Measurements from ENCODE around the gene IGF2R.
"Not testable (repeated sequence)": the region's sequence is repeated elsewhere in the genome, so short reads cannot be mapped to it uniquely, and the experiment has no call there.

IGF2R gene

DNA sequence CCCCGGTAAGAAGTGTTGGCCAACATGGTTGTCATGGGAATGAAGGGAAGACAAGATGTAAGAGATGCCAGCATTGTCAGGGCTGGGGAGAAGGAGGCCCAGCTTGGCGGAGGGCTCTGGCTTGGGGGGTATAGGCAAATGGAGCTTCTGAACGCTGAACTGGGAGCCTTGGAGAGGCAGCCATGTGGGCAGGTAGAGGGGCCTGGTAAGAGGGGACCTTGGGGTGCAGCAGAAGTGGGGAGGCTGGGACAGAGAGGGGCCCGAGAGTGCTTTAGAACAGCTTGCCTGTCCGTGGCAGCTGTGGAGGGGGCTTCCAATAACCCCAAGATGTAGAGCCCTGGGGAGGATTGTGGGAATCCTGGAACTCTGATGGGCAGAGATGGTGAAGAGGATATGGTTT, 155.7 kb downstream of the IGF2R start:
- no peaks in the 10 kb centered on the region for H3K9me3 ChIP-seq (ENCODE audit: low read length)
- H3K9ac ChIP-seq (ENCODE audit: low read length) = no peak overlapping the region
- H3K36me3 ChIP-seq (ENCODE audit: insufficient read depth, low read length) = no peaks in the 10 kb centered on the region
- no peaks in the 10 kb centered on the region for H3K27me3 ChIP-seq (ENCODE audit: control insufficient read depth in 1 of 2, insufficient read depth in 2 of 2, low read length in 2 of 2)
- no peaks in the 10 kb centered on the region for H3K4me1 ChIP-seq (ENCODE audit: insufficient read depth, low read length)
- no peak overlapping the region for H3K4me3 ChIP-seq (ENCODE audit: low read depth in 1 of 2, low read length in 2 of 2)
- H3K27ac ChIP-seq (ENCODE audit: low read depth, low read length) = no peak overlapping the region

DNA sequence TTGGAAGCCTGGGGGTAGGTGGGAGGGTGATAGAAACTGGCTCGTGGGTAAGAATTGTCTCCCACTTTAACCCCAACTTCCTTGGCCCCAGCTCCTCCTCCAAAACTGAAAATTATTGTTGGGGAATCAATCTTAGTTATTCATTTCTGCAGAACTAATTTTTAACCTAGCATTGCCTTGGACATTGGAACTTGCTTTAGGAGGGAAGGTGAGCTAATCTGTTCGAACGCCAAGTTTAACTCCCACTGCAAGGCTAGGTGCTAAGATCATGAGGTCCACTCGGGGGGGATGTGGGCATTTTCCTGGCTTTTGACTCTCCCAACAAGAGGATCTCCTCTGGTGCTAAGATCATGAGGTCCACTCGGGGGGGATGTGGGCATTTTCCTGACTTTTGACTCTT, 156.2 kb downstream of the IGF2R start:
- H3K36me3 ChIP-seq (ENCODE audit: insufficient read depth, low read length); H3K27me3 ChIP-seq (ENCODE audit: control insufficient read depth in 1 of 2, insufficient read depth in 2 of 2, low read length in 2 of 2); H3K4me3 ChIP-seq (ENCODE audit: low read depth in 1 of 2, low read length in 2 of 2); H3K4me1 ChIP-seq (ENCODE audit: insufficient read depth, low read length); H3K9me3 ChIP-seq (ENCODE audit: low read length); H3K9ac ChIP-seq (ENCODE audit: low read length); H3K27ac ChIP-seq (ENCODE audit: low read depth, low read length): not testable (repeated sequence)

DNA sequence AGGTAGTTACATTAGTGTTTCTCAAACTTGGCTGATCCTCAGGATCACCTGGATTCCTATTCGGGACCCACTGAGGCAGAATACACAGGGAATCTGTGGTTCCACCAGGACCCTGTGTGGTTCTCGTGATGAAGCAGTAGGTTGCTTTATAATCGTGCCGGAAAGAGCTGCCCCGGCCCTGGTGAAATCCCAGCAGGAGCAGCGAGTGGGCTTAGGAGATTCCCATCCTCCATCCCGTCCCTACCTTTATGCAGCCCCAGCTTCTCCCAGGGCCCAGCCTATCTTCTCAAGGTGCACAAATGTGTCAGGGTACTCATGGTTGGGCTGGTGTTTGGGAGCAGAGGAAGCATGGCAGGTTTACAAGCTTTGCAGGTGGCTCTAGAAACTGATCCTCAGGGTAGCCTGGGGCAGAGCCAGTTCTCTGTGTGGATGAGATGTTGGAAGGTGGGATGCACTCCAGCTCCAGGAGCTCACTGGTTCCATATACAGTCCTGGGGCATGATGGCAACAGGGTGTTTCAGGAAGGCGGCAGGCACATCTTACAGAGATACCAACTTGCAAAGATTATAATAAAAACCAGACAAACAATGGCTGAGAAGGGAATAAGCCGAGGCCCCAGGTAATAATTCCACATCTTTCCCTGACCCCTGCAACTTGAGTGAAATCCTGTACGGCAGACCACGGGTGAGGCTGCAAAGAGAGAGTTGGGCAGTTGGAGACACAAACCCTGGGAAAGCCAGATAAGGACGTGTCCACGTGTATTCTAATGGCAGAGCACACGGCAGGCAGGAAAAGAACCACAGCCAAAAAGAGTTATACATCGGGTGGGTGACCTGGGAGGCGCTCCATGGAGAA, 158.6 kb downstream of the IGF2R start:
- Histone ChIP-seq H3K9ac (ENCODE audit: low read length) (no peak overlapping the region), H3K4me1 (ENCODE audit: insufficient read depth, low read length) (no peaks in the 10 kb centered on the region), H3K9me3 (ENCODE audit: low read length) (no peaks in the 10 kb centered on the region), H3K4me3 (ENCODE audit: low read depth in 1 of 2, low read length in 2 of 2) (no peak overlapping the region), H3K27me3 (ENCODE audit: control insufficient read depth in 1 of 2, insufficient read depth in 2 of 2, low read length in 2 of 2) (no peaks in the 10 kb centered on the region), H3K27ac (ENCODE audit: low read depth, low read length) (no peak overlapping the region), H3K36me3 (ENCODE audit: insufficient read depth, low read length) (no peaks in the 10 kb centered on the region)

GRCh38 chr6:160128125-160128683, 159.3 kb downstream of the IGF2R start:
- Histone ChIP-seq H3K27me3 (ENCODE audit: control insufficient read depth in 1 of 2, insufficient read depth in 2 of 2, low read length in 2 of 2) (no peaks in the 10 kb centered on the region), H3K4me1 (ENCODE audit: insufficient read depth, low read length) (no peaks in the 10 kb centered on the region), H3K9me3 (ENCODE audit: low read length) (no peaks in the 10 kb centered on the region), H3K9ac (ENCODE audit: low read length) (no peak overlapping the region), H3K4me3 (ENCODE audit: low read depth in 1 of 2, low read length in 2 of 2) (no peak overlapping the region), H3K36me3 (ENCODE audit: insufficient read depth, low read length) (no peaks in the 10 kb centered on the region), H3K27ac (ENCODE audit: low read depth, low read length) (no peak overlapping the region)

DNA sequence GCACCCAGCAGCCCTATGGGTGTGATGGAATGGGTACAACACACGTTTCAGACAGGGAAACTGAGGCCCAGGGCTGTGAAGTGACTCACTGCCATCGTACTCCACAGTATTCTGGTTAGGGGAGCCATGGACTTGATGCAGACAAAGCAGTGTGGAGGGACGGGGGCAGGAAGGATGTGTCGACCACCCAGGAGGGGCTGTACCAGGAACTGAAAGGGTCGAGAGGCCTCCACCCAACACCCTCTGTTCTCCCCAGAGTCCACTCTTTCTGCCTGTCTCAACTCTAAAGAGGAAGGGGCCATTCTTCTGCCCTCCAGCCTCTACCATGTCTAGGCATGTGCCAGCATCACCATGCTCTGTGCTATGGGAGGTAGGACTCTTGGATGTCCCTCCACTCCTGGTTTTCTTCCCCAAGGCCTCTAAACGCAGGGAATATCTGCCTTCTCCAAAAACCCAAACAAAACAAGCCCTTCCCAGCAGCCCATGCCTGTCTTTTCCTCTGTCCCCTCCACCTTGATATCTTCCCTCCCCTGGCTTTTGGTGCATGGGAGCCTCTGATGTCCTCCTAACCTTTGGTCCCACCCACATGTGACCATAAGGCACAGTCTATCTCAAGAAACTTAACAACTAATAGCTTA, 160.1 kb downstream of the IGF2R start:
- Histone ChIP-seq H3K27me3 (ENCODE audit: control insufficient read depth in 1 of 2, insufficient read depth in 2 of 2, low read length in 2 of 2) (no peaks in the 10 kb centered on the region), H3K9me3 (ENCODE audit: low read length) (no peaks in the 10 kb centered on the region), H3K4me3 (ENCODE audit: low read depth in 1 of 2, low read length in 2 of 2) (no peak overlapping the region), H3K4me1 (ENCODE audit: insufficient read depth, low read length) (no peaks in the 10 kb centered on the region), H3K9ac (ENCODE audit: low read length) (no peak overlapping the region), H3K36me3 (ENCODE audit: insufficient read depth, low read length) (no peaks in the 10 kb centered on the region), H3K27ac (ENCODE audit: low read depth, low read length) (no peak overlapping the region)

- Histone ChIP-seq H3K4me1 (ENCODE audit: insufficient read depth, low read length) (no peaks in the 10 kb centered on the region), H3K9ac (ENCODE audit: low read length) (no peak overlapping the region), H3K4me3 (ENCODE audit: low read depth in 1 of 2, low read length in 2 of 2) (no peak overlapping the region), H3K27ac (ENCODE audit: low read depth, low read length) (no peak overlapping the region), H3K27me3 (ENCODE audit: control insufficient read depth in 1 of 2, insufficient read depth in 2 of 2, low read length in 2 of 2) (no peaks in the 10 kb centered on the region), H3K9me3 (ENCODE audit: low read length) (no peaks in the 10 kb centered on the region), H3K36me3 (ENCODE audit: insufficient read depth, low read length) (no peaks in the 10 kb centered on the region)
Measured at GRCh38 chr6:160129881-160130615, 161.2 kb downstream of the IGF2R start.

DNA sequence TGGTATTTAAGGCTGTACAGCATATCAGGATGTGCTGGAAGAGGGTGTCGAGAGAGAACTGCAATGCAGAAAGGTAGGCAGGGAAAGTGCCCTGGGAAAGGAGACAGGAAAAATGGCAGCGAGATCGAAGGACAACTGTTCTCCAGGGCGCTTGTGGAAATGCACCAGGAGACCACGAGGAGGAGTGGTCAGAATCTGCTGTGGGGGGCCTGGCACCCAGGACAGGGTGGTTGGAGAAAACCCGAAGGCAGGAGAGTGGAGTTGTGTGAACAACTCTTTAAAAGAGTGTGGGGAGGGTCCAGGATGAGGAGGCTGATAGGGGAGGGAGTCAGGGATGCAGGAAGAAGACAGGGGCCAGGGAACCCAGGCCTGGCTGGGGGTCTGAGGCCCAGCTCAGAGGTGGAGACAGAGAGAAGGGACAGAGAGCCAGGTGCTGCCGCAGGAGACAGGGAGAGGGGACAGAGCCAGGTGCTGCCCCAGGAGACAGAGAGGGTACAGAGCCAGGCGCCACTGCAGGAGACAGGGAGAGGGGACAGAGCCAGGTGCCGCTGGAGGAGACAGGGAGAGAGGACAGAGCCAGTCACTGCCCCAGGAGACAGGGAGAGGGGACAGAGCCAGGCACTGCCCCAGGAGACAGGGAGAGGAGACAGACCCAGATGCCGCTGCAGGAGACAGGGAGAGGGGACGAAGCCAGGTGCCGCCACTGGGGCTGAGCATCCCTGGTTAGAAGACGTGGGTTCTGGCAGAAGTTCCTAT, 162.0 kb downstream of the IGF2R start:
- no peaks in the 10 kb centered on the region for H3K27me3 ChIP-seq (ENCODE audit: control insufficient read depth in 1 of 2, insufficient read depth in 2 of 2, low read length in 2 of 2)
- H3K4me1 ChIP-seq (ENCODE audit: insufficient read depth, low read length) = no peaks in the 10 kb centered on the region
- H3K36me3 ChIP-seq (ENCODE audit: insufficient read depth, low read length) = no peaks in the 10 kb centered on the region
- no peaks in the 10 kb centered on the region for H3K9me3 ChIP-seq (ENCODE audit: low read length)
- no peak overlapping the region for H3K4me3 ChIP-seq (ENCODE audit: low read depth in 1 of 2, low read length in 2 of 2)
- H3K27ac ChIP-seq (ENCODE audit: low read depth, low read length) = no peak overlapping the region
- no peak overlapping the region for H3K9ac ChIP-seq (ENCODE audit: low read length)

GRCh38 chr6:160131636-160132296, 162.9 kb downstream of the IGF2R start:
- no peaks in the 10 kb centered on the region for H3K4me1 ChIP-seq (ENCODE audit: insufficient read depth, low read length)
- no peaks in the 10 kb centered on the region for H3K36me3 ChIP-seq (ENCODE audit: insufficient read depth, low read length)
- no peaks in the 10 kb centered on the region for H3K27me3 ChIP-seq (ENCODE audit: control insufficient read depth in 1 of 2, insufficient read depth in 2 of 2, low read length in 2 of 2)
- H3K27ac ChIP-seq (ENCODE audit: low read depth, low read length) = no peak overlapping the region
- no peaks in the 10 kb centered on the region for H3K9me3 ChIP-seq (ENCODE audit: low read length)
- no peak overlapping the region for H3K9ac ChIP-seq (ENCODE audit: low read length)
- H3K4me3 ChIP-seq (ENCODE audit: low read depth in 1 of 2, low read length in 2 of 2) = no peak overlapping the region

DNA sequence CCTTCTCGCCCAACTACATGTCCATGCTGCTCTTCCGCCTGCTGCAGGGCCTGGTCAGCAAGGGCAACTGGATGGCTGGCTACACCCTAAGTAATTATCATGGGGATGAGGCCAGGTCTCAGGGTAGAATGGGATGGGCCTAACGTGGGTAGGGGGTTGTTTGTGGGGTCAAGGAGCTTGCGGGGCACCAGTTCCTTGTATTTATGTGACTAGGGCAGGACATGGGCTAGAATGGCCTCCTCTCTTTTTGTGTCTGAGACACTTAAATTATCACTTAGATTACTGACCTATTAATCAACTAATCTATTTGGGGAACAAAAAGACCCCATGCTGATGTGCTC, 163.4 kb downstream of the IGF2R start:
- no peak overlapping the region for H3K9ac ChIP-seq (ENCODE audit: low read length)
- H3K27me3 ChIP-seq (ENCODE audit: control insufficient read depth in 1 of 2, insufficient read depth in 2 of 2, low read length in 2 of 2) = no peaks in the 10 kb centered on the region
- no peaks in the 10 kb centered on the region for H3K4me1 ChIP-seq (ENCODE audit: insufficient read depth, low read length)
- no peak overlapping the region for H3K4me3 ChIP-seq (ENCODE audit: low read depth in 1 of 2, low read length in 2 of 2)
- H3K27ac ChIP-seq (ENCODE audit: low read depth, low read length) = no peak overlapping the region
- H3K9me3 ChIP-seq (ENCODE audit: low read length) = no peaks in the 10 kb centered on the region
- no peaks in the 10 kb centered on the region for H3K36me3 ChIP-seq (ENCODE audit: insufficient read depth, low read length)

- H3K4me1 ChIP-seq (ENCODE audit: insufficient read depth, low read length) = no peaks in the 10 kb centered on the region
- no peak overlapping the region for H3K27ac ChIP-seq (ENCODE audit: low read depth, low read length)
- no peaks in the 10 kb centered on the region for H3K36me3 ChIP-seq (ENCODE audit: insufficient read depth, low read length)
- H3K27me3 ChIP-seq (ENCODE audit: control insufficient read depth in 1 of 2, insufficient read depth in 2 of 2, low read length in 2 of 2) = no peaks in the 10 kb centered on the region
- no peak overlapping the region for H3K9ac ChIP-seq (ENCODE audit: low read length)
- H3K9me3 ChIP-seq (ENCODE audit: low read length) = no peaks in the 10 kb centered on the region
- no peak overlapping the region for H3K4me3 ChIP-seq (ENCODE audit: low read depth in 1 of 2, low read length in 2 of 2)
Measured at GRCh38 chr6:160132776-160133338, 164.0 kb downstream of the IGF2R start.
